Measurements from ENCODE around the gene TGM1. TPM values are rescaled to one million over a fixed set of nuclear protein-coding genes. Genes with fewer than 3 reads are reported as not detected.

TGM1 gene
- total RNA-seq, 1 experiment from 2014 or later = 1.3 TPM

- Histone ChIP-seq H3K4me1 (ENCODE audit: low read length) (peaks cover 53% of the 10 kb centered on the region), H3K36me3 (ENCODE audit: insufficient read depth, low read length) (peaks cover 65% of the 10 kb centered on the region), H3K27ac (ENCODE audit: low read length) (no peak overlapping the region), H3K79me2 (ENCODE audit: low read length) (peaks cover 51% of the 10 kb centered on the region), H3K27me3 (ENCODE audit: low read length) (no peaks in the 10 kb centered on the region), H3K4me3 (ENCODE audit: low read length) (no peak overlapping the region), H3K4me2 (ENCODE audit: low read depth, low read length, poor library complexity, severe bottlenecking) (no peak overlapping the region), H2AFZ (ENCODE audit: low read length) (no peak overlapping the region), H3K9me2 (replicated peaks; ENCODE audit: insufficient read depth, low read length) (no peaks in the 10 kb centered on the region), H3K9ac (ENCODE audit: low read length) (no peak overlapping the region), H4K20me1 (ENCODE audit: insufficient read depth, low read depth, low read length) (peaks cover 6% of the 10 kb centered on the region; the same call in 1 of the 2 replicates), H3K9me3 (ENCODE audit: low read length) (no peaks in the 10 kb centered on the region)
- no peak for DNase-seq
Observed at GRCh38 chr14:24238527-24239037, 24.4 kb downstream of the TGM1 start.

GRCh38 chr14:24238123-24238522, 24.9 kb downstream of the TGM1 start:
- no peaks in the 10 kb centered on the region for H3K27me3 ChIP-seq (ENCODE audit: low read length)
- no peak for DNase-seq
- peaks cover 6% of the 10 kb centered on the region; the same call in 1 of the 2 replicates for H4K20me1 ChIP-seq (ENCODE audit: insufficient read depth, low read depth, low read length)
- peaks cover 65% of the 10 kb centered on the region for H3K36me3 ChIP-seq (ENCODE audit: insufficient read depth, low read length)
- no peak overlapping the region for H2AFZ ChIP-seq (ENCODE audit: low read length)
- peaks cover 56% of the 10 kb centered on the region for H3K79me2 ChIP-seq (ENCODE audit: low read length)
- H3K4me2 ChIP-seq (ENCODE audit: low read depth, low read length, poor library complexity, severe bottlenecking) = no peak overlapping the region
- no peak overlapping the region for H3K27ac ChIP-seq (ENCODE audit: low read length)
- no peak overlapping the region for H3K4me3 ChIP-seq (ENCODE audit: low read length)
- H3K4me1 ChIP-seq (ENCODE audit: low read length) = peaks cover 53% of the 10 kb centered on the region
- no peaks in the 10 kb centered on the region for H3K9me2 ChIP-seq (replicated peaks; ENCODE audit: insufficient read depth, low read length)
- H3K9ac ChIP-seq (ENCODE audit: low read length) = no peak overlapping the region
- no peaks in the 10 kb centered on the region for H3K9me3 ChIP-seq (ENCODE audit: low read length)

GRCh38 chr14:24237463-24237955, 25.5 kb downstream of the TGM1 start:
- Histone ChIP-seq H2AFZ (ENCODE audit: low read length) (no peak overlapping the region), H3K9me2 (replicated peaks; ENCODE audit: insufficient read depth, low read length) (no peaks in the 10 kb centered on the region), H3K27me3 (ENCODE audit: low read length) (no peaks in the 10 kb centered on the region), H3K9ac (ENCODE audit: low read length) (no peak overlapping the region), H3K36me3 (ENCODE audit: insufficient read depth, low read length) (peaks cover 65% of the 10 kb centered on the region), H3K9me3 (ENCODE audit: low read length) (no peaks in the 10 kb centered on the region), H3K4me1 (ENCODE audit: low read length) (peaks cover 49% of the 10 kb centered on the region), H3K4me2 (ENCODE audit: low read depth, low read length, poor library complexity, severe bottlenecking) (no peak overlapping the region), H3K27ac (ENCODE audit: low read length) (no peak overlapping the region), H3K4me3 (ENCODE audit: low read length) (no peak overlapping the region), H4K20me1 (ENCODE audit: insufficient read depth, low read depth, low read length) (peaks cover 6% of the 10 kb centered on the region; the same call in 1 of the 2 replicates), H3K79me2 (ENCODE audit: low read length) (peaks cover 60% of the 10 kb centered on the region)
- no peak for DNase-seq

GRCh38 chr14:24236689-24237462, 26.1 kb downstream of the TGM1 start:
- H2AFZ ChIP-seq (ENCODE audit: low read length) = no peak overlapping the region
- H3K4me1 ChIP-seq (ENCODE audit: low read length) = peaks cover 48% of the 10 kb centered on the region
- H3K9ac ChIP-seq (ENCODE audit: low read length) = no peak overlapping the region
- no peaks in the 10 kb centered on the region for H3K9me3 ChIP-seq (ENCODE audit: low read length)
- DNase-seq = no peak
- no peak overlapping the region for H3K4me2 ChIP-seq (ENCODE audit: low read depth, low read length, poor library complexity, severe bottlenecking)
- no peaks in the 10 kb centered on the region for H3K9me2 ChIP-seq (replicated peaks; ENCODE audit: insufficient read depth, low read length)
- peaks cover 4% of the 10 kb centered on the region; the same call in 1 of the 2 replicates for H4K20me1 ChIP-seq (ENCODE audit: insufficient read depth, low read depth, low read length)
- no peak overlapping the region for H3K4me3 ChIP-seq (ENCODE audit: low read length)
- peaks cover 61% of the 10 kb centered on the region for H3K79me2 ChIP-seq (ENCODE audit: low read length)
- H3K36me3 ChIP-seq (ENCODE audit: insufficient read depth, low read length) = peaks cover 65% of the 10 kb centered on the region
- no peak overlapping the region for H3K27ac ChIP-seq (ENCODE audit: low read length)
- no peaks in the 10 kb centered on the region for H3K27me3 ChIP-seq (ENCODE audit: low read length)

- Histone ChIP-seq H3K4me3 (ENCODE audit: low read length) (no peak overlapping the region), H3K4me1 (ENCODE audit: low read length) (peaks cover 43% of the 10 kb centered on the region), H3K9me2 (replicated peaks; ENCODE audit: insufficient read depth, low read length) (no peaks in the 10 kb centered on the region), H3K79me2 (ENCODE audit: low read length) (peaks cover 61% of the 10 kb centered on the region), H3K36me3 (ENCODE audit: insufficient read depth, low read length) (peaks cover 64% of the 10 kb centered on the region), H3K9me3 (ENCODE audit: low read length) (no peaks in the 10 kb centered on the region), H3K27ac (ENCODE audit: low read length) (no peak overlapping the region), H2AFZ (ENCODE audit: low read length) (no peak overlapping the region), H3K9ac (ENCODE audit: low read length) (no peak overlapping the region), H3K27me3 (ENCODE audit: low read length) (no peaks in the 10 kb centered on the region), H4K20me1 (ENCODE audit: insufficient read depth, low read depth, low read length) (peaks cover 3% of the 10 kb centered on the region; the same call in 1 of the 2 replicates), H3K4me2 (ENCODE audit: low read depth, low read length, poor library complexity, severe bottlenecking) (no peak overlapping the region)
- no peak for DNase-seq
Observed at GRCh38 chr14:24235804-24236688, 26.9 kb downstream of the TGM1 start.

GRCh38 chr14:24234095-24235005, 28.6 kb downstream of the TGM1 start:
- Histone ChIP-seq H3K4me3 (ENCODE audit: low read length) (peak overlapping the region; percentile 87), H3K9me2 (replicated peaks; ENCODE audit: insufficient read depth, low read length) (no peaks in the 10 kb centered on the region), H3K79me2 (ENCODE audit: low read length) (peaks cover 59% of the 10 kb centered on the region), H3K4me1 (ENCODE audit: low read length) (peaks cover 33% of the 10 kb centered on the region), H3K36me3 (ENCODE audit: insufficient read depth, low read length) (peaks cover 47% of the 10 kb centered on the region), H3K27me3 (ENCODE audit: low read length) (no peaks in the 10 kb centered on the region), H3K9ac (ENCODE audit: low read length) (peak overlapping the region; percentile 82), H4K20me1 (ENCODE audit: insufficient read depth, low read depth, low read length) (peaks cover 3% of the 10 kb centered on the region; the same call in 1 of the 2 replicates), H3K9me3 (ENCODE audit: low read length) (no peaks in the 10 kb centered on the region), H2AFZ (ENCODE audit: low read length) (no peak overlapping the region), H3K27ac (ENCODE audit: low read length) (peak overlapping the region; percentile 73; the same call in 1 of the 2 replicates), H3K4me2 (ENCODE audit: low read depth, low read length, poor library complexity, severe bottlenecking) (peak overlapping the region; percentile 81)
- DNase-seq = peak; percentile 59

- no peaks in the 10 kb centered on the region for H3K9me2 ChIP-seq (replicated peaks; ENCODE audit: insufficient read depth, low read length)
- peak overlapping the region; percentile 81 for H3K4me2 ChIP-seq (ENCODE audit: low read depth, low read length, poor library complexity, severe bottlenecking)
- peaks cover 40% of the 10 kb centered on the region; the same call in 1 of the 2 replicates for H3K36me3 ChIP-seq (ENCODE audit: insufficient read depth, low read length)
- peaks cover 33% of the 10 kb centered on the region for H3K4me1 ChIP-seq (ENCODE audit: low read length)
- no peaks in the 10 kb centered on the region for H3K9me3 ChIP-seq (ENCODE audit: low read length)
- peaks cover 3% of the 10 kb centered on the region; the same call in 1 of the 2 replicates for H4K20me1 ChIP-seq (ENCODE audit: insufficient read depth, low read depth, low read length)
- H3K27ac ChIP-seq (ENCODE audit: low read length) = peak overlapping the region; percentile 73; the same call in 1 of the 2 replicates
- DNase-seq = peak; percentile 64
- no peaks in the 10 kb centered on the region for H3K27me3 ChIP-seq (ENCODE audit: low read length)
- peak overlapping the region; percentile 87 for H3K4me3 ChIP-seq (ENCODE audit: low read length)
- H3K79me2 ChIP-seq (ENCODE audit: low read length) = peaks cover 67% of the 10 kb centered on the region
- peak overlapping the region; percentile 82 for H3K9ac ChIP-seq (ENCODE audit: low read length)
- no peak overlapping the region for H2AFZ ChIP-seq (ENCODE audit: low read length)
Observed at GRCh38 chr14:24233538-24233866, 29.5 kb downstream of the TGM1 start.
